Mucosa of stomach (tissue), 1 donor: ENCODE measurements around the gene FGL2.
"Not testable (repeated sequence)": the region's sequence is repeated elsewhere in the genome, so short reads cannot be mapped to it uniquely, and the experiment has no call there.

ENCODE experiments used
- H3K27me3 ChIP-seq: one replicate; pipeline ENCODE4 v1.7.0; 2013; ENCODE audit warnings: mild to moderate bottlenecking, low read length; ENCODE audit not compliant: control insufficient read depth, insufficient read depth
- H3K36me3 ChIP-seq: one replicate; pipeline ENCODE4 v1.7.0; 2013; ENCODE audit warnings: low read length; ENCODE audit not compliant: control insufficient read depth, insufficient read depth
- H3K4me1 ChIP-seq: one replicate; pipeline ENCODE4 v1.7.0; 2013; ENCODE audit warnings: mild to moderate bottlenecking, low read length; ENCODE audit not compliant: control insufficient read depth, insufficient read depth
- H3K4me3 ChIP-seq: one replicate; pipeline ENCODE4 v1.7.0; 2013; ENCODE audit warnings: low read length
- H3K9ac ChIP-seq: one replicate; pipeline ENCODE4 v1.7.0; 2013; ENCODE audit warnings: mild to moderate bottlenecking, low read length, moderate library complexity
- H3K9me3 ChIP-seq: one replicate; pipeline ENCODE4 v1.7.0; 2013; ENCODE audit warnings: mild to moderate bottlenecking, low read length, moderate library complexity; ENCODE audit not compliant: control insufficient read depth
- donor health status: Pancreatic carcinoma.

The FGL2 gene

DNA sequence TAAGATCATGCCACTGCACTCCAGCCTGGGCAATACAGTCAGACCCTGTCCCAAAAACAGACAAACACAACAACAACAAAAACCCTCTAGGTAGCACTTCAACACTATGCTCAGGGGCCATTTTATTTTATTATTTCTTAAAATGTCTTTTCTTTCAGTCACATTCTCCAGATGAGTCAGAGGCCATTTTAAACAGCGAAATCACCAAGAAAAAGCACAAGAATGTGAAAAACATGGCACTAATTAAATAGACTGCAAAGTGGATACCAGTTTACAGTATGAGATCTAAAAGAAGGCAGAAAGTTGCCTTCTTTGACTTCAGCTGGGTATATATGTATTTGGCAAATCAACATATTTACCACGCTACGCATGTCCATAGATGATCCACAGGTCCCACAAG, 6.1 kb upstream of the FGL2 start:
- H3K36me3 ChIP-seq = no peaks in the 10 kb centered on the region
- peaks cover 9% of the 10 kb centered on the region for H3K9me3 ChIP-seq
- H3K4me1 ChIP-seq = peaks cover 3% of the 10 kb centered on the region
- H3K4me3 ChIP-seq = no peak overlapping the region
- no peaks in the 10 kb centered on the region for H3K27me3 ChIP-seq
- no peak overlapping the region for H3K9ac ChIP-seq

- Histone ChIP-seq H3K4me1 (peaks cover 12% of the 10 kb centered on the region), H3K36me3 (no peaks in the 10 kb centered on the region), H3K9ac (no peak overlapping the region), H3K9me3 (no peaks in the 10 kb centered on the region), H3K27me3 (peaks cover 6% of the 10 kb centered on the region), H3K4me3 (no peak overlapping the region)
Observed at GRCh38 chr7:77202481-77202976, 2.9 kb upstream of the FGL2 start.

- Histone ChIP-seq H3K9me3 (no peaks in the 10 kb centered on the region), H3K27me3 (peaks cover 6% of the 10 kb centered on the region), H3K9ac (no peak overlapping the region), H3K36me3 (no peaks in the 10 kb centered on the region), H3K4me3 (no peak overlapping the region), H3K4me1 (peaks cover 12% of the 10 kb centered on the region)
Observed at GRCh38 chr7:77200542-77200941, 923 bp upstream of the FGL2 start.

DNA sequence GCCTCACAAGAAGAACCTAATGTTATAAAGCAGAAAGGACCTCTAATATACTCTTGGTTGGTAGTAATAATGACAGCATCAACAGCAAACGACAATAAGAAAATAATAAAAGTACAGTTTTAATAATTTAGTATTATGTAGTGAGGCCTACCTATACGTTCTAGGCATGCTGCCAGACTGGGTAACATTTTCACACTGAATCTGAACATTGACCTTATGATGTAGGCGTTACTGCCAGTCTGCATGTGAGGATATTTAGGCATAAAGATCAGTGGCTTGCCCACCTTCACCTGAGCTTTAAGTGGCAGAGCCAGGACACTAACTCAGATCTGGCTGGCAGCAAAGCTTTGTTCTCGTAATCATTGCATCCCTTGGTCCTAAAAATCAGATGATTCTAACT, 2.5 kb downstream of the FGL2 start:
- no peaks in the 10 kb centered on the region for H3K36me3 ChIP-seq
- H3K4me3 ChIP-seq = no peak overlapping the region
- H3K27me3 ChIP-seq = peaks cover 6% of the 10 kb centered on the region
- no peaks in the 10 kb centered on the region for H3K9me3 ChIP-seq
- H3K9ac ChIP-seq = no peak overlapping the region
- H3K4me1 ChIP-seq = peaks cover 9% of the 10 kb centered on the region

DNA sequence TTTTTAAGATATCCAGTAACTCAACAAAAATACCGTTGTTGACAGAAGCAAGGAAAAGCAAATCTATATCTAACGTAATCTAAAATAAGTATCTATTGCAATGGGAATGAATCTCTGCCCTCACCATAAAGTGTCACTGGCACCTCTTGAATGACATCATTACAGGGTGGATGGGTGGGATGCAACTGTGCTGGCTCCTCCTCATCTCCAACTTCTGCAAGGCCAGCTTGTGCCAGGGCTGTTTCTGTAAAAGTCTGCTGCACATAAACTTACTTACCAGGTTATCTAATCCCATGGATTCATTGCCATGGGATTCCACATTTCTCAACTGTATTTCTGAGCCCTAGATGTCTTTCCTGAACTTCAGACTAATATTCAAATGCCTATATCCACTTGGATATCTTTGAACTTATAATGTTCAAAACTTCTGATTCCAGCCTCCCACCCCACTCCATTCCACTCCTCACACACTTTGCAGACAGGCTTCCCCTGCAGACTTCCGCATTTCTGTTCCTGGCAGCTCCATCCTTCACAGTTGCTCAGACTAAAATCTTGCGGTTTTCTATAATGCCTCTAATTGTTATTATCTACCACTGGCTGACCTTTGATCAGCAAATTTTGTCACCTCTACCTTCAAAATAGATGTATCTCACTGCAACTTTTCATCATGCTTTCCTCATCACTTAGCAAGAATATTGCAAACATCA, 10.7 kb downstream of the FGL2 start:
- Histone ChIP-seq H3K36me3 (no peaks in the 10 kb centered on the region), H3K9ac (no peak overlapping the region), H3K9me3 (no peaks in the 10 kb centered on the region), H3K27me3 (no peaks in the 10 kb centered on the region), H3K4me1 (no peaks in the 10 kb centered on the region), H3K4me3 (no peak overlapping the region)

GRCh38 chr7:77185866-77186265, 13.8 kb downstream of the FGL2 start:
- H3K36me3 ChIP-seq = no peaks in the 10 kb centered on the region
- H3K4me3 ChIP-seq = no peak overlapping the region
- peaks cover 10% of the 10 kb centered on the region for H3K4me1 ChIP-seq
- no peaks in the 10 kb centered on the region for H3K9me3 ChIP-seq
- no peaks in the 10 kb centered on the region for H3K27me3 ChIP-seq
- H3K9ac ChIP-seq = no peak overlapping the region

DNA sequence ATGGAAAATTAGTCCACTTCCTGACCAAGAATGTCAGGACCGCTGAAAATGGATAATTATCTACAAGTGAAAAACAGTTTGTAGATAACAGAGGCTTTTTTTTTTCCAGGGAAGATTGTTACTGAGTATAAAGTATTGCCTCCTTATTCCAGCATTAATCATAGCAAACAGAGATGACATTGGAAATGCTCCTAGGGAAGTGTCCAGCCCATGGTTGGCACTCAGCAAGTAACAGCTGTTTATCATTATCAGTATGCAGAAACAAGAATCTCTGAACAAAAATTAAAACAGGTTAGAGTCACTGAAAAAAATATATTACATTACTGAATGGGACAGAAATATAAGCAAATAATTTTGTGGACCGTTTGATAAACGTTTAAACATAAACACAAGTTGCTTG, 14.6 kb downstream of the FGL2 start:
- Histone ChIP-seq H3K27me3 (no peaks in the 10 kb centered on the region), H3K36me3 (no peaks in the 10 kb centered on the region), H3K9ac (no peak overlapping the region), H3K4me3 (no peak overlapping the region), H3K9me3 (no peaks in the 10 kb centered on the region), H3K4me1 (peaks cover 10% of the 10 kb centered on the region)

DNA sequence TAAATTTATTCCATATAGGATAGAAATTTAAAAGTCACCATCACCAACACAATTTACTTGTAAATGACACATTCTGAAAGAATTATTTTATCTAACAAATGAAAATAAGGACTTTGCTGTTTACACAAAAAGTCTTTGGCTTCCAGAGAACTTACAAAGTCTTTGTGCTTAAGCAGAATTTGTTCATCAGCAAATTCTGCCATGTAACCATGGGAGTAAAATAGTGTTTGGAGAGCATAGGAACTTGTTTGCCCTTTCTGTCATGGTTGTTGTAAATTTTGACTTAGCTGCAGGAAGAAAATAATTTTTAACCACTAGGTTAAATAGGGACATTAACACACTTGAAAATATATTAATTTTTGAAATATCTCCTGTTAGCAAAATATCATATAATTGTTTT, 15.2 kb downstream of the FGL2 start:
- Histone ChIP-seq H3K4me1 (peaks cover 10% of the 10 kb centered on the region), H3K36me3 (no peaks in the 10 kb centered on the region), H3K9me3 (no peaks in the 10 kb centered on the region), H3K27me3 (no peaks in the 10 kb centered on the region), H3K4me3 (no peak overlapping the region), H3K9ac (no peak overlapping the region)

GRCh38 chr7:77182261-77182660, 17.4 kb downstream of the FGL2 start:
- H3K9ac ChIP-seq = no peak overlapping the region
- H3K36me3 ChIP-seq = no peaks in the 10 kb centered on the region
- H3K9me3 ChIP-seq = no peaks in the 10 kb centered on the region
- no peak overlapping the region for H3K4me3 ChIP-seq
- no peaks in the 10 kb centered on the region for H3K27me3 ChIP-seq
- H3K4me1 ChIP-seq = peaks cover 10% of the 10 kb centered on the region

DNA sequence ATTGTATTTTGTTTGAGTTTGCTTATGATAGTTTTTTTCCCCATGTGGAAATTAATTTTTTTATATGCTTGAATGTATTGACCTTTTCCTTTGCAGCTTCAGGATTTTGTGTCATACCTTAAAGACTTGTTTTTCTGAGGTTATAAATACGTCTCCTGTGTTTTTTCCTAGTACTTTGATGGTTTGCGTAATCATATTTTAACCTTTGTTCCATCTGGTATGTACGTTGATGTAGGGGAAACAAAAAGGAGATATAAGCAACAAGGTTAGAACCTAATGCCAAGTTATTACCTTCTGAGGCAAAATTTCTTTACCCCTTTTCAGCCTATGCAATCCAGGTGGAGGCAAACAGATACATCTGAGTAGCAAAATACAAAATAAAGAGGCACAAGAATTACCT, 17.9 kb downstream of the FGL2 start:
- Histone ChIP-seq H3K4me1 (peaks cover 10% of the 10 kb centered on the region), H3K4me3 (no peak overlapping the region), H3K27me3 (no peaks in the 10 kb centered on the region), H3K9ac (no peak overlapping the region), H3K9me3 (no peaks in the 10 kb centered on the region), H3K36me3 (no peaks in the 10 kb centered on the region)

DNA sequence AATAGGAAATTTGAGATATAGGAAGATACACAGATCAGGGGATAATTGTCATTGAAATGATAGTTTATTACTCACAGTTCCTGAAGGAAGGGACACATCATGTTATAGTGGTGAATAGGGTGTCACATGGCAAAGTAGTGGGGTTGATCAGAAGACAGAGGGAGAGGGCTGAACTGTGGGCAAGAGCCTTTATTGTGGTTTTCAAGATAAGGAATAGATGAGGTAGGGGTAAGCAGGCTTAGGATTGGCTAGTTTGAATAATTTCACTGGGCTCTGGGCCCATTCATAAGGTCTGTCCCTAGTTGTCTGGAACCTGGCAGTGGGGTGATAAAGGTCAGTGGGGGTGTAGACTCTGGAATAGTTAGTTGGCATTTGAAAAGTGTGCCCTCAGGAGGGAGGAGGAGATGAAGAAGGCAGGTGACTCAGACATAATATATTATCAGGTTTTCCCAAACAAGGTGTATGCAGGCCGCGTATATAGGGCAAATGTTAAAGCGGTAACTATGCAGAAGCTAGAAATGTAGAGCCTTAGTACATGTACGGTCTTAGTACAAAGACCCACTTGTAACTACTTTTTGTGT, 18.5 kb downstream of the FGL2 start:
- Histone ChIP-seq H3K36me3 (no peaks in the 10 kb centered on the region), H3K4me1 (peaks cover 10% of the 10 kb centered on the region), H3K27me3 (no peaks in the 10 kb centered on the region), H3K4me3 (no peak overlapping the region), H3K9me3 (no peaks in the 10 kb centered on the region), H3K9ac (no peak overlapping the region)

GRCh38 chr7:77178024-77178423, 21.6 kb downstream of the FGL2 start:
- H3K9ac ChIP-seq, H3K4me3 ChIP-seq, H3K9me3 ChIP-seq, H3K27me3 ChIP-seq, H3K36me3 ChIP-seq: not testable (repeated sequence)
- peaks cover 10% of the 10 kb centered on the region for H3K4me1 ChIP-seq
